GM19372 (cell line): ENCODE data around the gene PRRC2B.
A peak's percentile ranks its signal among the peaks of the same experiment; 100 is the strongest.
"Not testable (repeated sequence)": the region's sequence is repeated elsewhere in the genome, so short reads cannot be mapped to it uniquely, and the experiment has no call there.

Experiments
- ATAC-seq: cut with Tn5 transposase; IDR thresholded peaks from one replicate; pipeline ENCODE4 v1.9.1; 2021; ENCODE audit warnings: mild to moderate bottlenecking, low read depth, moderate library complexity; ENCODE audit not compliant: unreplicated experiment

Gene PRRC2B

GRCh38 chr9:131393622-131394463 is at the start of gene PRRC2B:
TSS of gene PRRC2B (plus strand) at chr9:131394086. CDS start at chr9:131430145, 36,059 bp downstream.
- peak; percentile 66 for ATAC-seq

DNA sequence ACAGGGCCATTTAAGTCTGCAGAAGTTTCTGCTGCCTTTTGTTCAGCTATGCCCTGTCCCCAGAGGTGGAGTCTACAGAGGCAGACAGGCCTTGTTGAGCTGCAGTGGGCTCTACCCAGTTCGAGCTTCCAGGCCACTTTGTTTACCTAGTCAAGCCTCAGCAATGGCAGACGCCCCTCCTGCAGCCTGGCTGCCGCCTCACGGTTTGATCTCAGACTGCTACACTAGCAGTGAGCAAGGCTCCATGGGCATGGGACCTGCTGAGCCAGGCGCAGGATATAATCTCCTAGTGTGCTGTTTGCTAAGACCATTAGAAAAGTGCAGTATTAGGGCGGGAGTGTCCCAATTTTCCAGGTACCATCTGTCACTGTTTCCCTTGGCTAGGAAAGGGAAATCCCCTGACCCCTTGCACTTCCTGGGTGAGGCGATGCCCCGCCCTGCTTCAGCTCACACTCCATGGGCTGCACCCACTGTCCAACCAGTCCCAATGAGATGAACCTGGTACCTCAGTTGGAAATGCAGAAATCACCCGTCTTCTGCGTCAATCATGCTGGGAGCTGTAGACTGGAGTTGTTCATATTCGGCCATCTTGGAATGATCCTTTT is 48.9 kb upstream of the PRRC2B start:
- ATAC-seq: not testable (repeated sequence)

GRCh38 chr9:131346559-131346958 is 47.3 kb upstream of the PRRC2B start:
- no peak for ATAC-seq

DNA sequence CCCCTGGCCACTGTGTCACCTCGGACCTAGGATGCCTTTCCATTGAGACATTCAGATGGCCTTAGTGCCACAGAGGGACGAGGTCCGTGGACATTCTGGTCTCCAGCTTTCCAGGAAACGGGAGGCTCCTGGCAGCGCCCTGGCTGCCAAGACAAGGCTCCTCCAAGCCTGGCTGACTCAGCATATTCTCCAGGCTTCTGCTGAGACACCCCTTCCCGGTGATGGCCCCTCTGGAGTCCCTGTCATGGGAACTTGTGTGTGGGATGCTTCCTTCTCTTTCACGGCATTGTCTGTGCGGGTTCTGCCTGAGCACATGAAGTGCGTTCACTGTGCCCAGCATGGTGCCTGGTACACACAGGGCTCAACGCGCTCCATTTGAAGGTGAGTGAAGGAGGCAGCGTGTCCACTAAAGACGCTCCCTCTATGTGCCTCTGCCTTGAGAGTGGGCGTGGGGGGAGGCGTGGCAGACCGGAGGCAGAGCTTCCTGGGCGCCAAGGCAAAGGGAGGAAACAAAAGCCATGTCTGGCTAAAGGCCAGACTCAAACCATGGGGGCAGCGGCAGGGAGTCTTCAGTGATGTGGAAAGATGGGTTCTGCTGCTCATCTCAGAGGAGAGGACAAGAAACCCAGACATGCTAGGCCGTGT is 46.4 kb upstream of the PRRC2B start:
- ATAC-seq: no peak

DNA sequence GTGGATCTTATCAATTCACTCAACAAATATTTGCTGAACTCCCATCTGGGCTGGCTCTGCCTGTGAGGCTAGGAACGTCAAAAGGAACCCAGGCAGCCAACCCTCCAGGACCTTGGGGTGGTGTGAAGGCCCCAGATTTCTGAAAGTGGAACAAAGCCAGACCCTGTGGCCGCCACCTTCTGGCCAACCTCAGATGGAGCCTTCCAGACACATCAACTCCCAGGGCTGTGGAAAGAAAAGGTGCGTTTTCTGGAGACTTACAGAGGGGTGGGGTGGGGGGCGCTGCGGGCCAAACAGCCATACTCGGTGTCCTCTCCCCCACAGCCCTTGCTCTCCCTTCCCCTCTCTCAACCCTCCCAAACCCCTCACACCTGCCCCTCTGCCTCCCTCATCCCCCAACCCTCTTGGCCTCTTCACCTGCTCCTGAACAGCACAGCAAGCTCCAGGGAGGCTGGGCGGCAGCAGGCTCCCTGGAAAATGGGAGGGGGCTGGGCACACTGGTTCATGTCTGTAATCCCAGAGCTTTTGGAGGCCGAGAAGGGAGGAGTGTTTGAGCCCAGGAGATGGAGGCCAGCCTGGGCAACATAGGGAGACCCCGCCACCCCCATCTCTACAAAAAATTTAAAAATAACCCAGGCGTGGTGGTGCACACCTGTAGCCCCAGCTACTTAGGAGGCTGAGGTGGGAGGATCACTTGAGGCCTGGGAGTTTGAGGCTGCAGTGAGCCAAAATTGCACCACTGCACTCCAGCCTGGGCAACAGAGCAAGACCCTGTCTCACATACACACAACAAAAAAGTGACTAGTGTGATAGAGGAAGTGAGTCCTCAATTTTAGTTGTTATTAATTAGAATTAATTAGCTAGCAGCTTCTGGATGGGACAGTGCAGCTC is 45.0 kb upstream of the PRRC2B start:
- ATAC-seq: no peak

DNA sequence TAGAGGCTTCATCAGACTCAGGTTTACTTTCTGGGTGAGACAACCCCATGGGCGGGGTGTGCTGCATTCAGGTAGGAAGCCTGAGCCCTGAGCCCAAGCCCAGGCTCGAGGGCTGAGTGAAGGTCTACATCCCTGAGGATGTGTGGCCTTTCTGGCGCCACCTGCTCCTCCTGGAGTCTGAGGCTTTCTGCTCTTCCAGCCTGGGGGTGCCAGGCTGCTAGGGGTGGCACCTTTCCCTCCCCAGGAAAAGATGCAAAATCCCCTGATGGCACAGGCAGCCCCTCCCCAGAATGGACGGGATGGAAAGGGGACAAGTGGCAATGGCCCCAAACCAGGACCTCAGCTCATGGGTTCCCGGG is 44.4 kb upstream of the PRRC2B start:
- ATAC-seq: no peak

DNA sequence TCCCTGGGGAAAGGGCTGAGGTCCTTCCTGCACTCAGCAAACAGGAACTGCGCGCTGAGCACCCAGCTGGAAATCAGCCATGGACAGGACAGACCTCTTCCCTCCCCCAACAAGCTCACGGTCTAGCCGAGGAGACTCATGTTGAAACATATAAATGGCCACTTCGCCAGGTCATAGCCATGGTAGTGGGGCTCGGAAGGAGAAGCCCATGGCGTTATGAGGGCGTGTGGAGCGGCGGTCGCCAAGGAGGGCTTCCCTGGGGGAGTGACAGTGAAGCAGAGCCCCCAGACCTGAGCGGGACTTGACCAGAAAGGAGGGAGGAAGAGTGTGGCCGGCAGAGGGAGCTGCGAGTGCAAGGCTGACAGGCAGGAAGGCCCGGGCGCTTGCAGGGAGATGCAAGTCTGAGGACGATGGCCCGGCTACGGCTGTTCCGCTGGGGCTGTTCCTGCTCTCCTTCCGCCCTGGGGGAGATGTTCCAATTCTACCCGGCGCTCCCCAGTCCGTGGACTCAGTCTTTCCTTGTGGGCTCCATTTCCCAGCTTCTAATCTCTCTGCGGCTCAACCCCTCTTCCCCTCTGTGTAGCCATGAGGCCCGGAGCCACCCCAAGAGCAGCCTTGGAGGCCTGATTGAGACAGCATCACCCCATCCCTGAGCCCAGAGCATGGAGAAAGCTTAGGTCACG is 43.9 kb upstream of the PRRC2B start:
- ATAC-seq: no peak

DNA sequence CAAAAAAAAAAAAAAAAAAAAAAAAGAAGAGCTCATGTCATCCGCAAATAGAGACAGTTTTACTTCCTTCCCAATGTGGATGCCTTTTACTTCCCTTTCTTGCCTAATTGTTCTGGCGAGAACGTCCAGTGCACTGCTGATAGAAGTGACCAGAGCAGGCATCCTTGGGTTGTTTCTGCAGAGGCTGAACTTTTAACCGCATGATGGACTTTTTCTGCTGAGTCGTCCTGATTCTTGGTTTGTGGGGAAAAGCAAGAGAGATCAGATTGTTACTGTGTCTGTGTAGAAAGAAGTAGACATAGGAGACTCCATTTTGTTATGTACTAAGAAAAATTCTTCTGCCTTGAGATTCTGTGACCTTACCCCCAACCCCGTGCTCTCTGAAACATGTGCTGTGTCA is 37.4 kb upstream of the PRRC2B start:
- not testable (repeated sequence) for ATAC-seq

GRCh38 chr9:131358556-131358955 is 35.3 kb upstream of the PRRC2B start:
- ATAC-seq: no peak

DNA sequence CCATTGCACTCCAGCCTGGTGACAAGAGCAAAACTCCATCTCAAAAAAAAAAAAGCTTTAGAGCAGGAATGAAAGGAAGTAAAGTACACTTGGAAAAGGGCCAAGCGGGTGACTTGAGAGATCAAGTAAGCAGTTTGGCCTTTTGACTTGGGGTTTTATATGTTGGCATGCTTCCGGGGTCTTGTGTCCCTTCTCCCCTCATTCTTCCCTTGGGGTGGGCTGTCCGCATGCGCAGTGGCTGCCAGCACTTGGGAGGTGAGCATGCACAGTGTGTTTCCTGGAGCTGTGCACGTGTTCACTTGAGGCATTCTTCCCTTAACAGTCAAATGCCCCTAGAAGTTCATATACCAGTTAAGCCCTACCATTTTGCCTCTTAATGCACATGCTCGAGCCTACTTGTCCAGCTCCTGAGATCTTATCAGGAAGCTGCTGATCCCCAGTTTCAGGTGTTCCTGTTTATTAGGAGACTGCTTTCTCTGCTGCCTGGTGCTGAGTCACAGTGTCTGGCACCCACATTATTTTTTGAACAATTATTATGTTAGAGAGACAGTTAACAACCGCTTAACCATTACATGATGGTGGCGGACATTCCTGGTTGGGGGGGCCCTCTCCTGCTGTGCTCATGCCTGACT is 32.6 kb upstream of the PRRC2B start:
- ATAC-seq: no peak

GRCh38 chr9:131365546-131365945 is 28.3 kb upstream of the PRRC2B start:
- ATAC-seq: no peak

- ATAC-seq: no peak
These were observed 27.0 kb upstream of the PRRC2B start for GRCh38 chr9:131366761-131367401.

DNA sequence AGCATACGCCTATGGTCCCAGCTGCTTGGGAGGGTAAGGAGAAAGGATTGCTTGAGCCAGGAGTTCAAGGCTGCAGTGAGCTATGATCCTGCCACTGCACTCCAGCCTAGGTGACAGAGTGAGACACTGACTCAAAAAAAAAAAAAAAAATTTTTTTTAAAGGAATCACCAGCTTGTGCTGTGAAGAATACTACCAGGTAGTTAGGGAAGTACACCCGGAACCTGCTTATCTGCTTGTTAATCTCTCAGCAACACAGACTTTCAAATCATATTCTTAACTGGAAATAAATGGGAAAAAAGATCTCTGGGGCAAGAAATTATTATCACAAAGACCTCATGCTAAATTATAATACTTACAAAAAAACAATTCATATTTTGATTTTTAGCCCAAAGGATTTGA is 26.4 kb upstream of the PRRC2B start:
- ATAC-seq: no peak

GRCh38 chr9:131370638-131371037 is 23.2 kb upstream of the PRRC2B start:
- ATAC-seq: no peak

DNA sequence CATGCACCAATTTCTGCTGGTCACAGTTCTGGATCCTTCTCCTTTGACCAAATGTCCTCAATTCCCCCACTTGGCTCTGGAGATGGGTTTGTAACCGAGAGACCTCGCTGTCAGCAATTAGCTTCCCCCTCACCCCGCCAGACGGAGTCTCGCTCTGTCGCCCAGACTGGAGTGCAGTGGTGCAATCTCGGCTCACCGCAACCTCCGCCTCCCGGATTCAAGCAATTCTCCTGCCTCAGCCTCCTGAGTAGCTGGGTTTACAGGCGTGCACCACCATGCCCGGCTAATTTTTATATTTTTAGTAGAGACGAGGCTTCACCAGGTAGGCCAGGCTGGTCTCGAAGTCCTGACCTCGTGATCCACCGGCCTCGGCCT is 21.3 kb upstream of the PRRC2B start:
- ATAC-seq: not testable (repeated sequence)

DNA sequence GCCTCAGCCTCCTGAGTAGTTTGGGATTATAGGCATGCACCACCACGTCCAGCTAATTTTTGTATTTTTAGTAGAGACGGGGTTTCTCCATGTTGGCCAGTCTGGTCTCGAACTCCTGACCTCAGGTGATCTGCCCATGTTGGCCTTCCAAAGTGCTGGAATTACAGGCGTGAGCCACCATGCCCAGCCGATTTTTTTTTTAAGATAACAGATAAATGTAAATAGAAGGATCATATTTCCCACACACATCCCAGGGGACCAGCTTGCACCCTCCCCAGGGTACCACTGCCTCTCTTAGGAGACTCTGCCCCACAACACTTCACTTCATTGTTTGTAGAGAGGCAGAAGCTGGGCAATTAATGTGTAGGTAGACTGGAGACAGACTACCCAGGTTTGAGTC is 19.2 kb upstream of the PRRC2B start:
- not testable (repeated sequence) for ATAC-seq

DNA sequence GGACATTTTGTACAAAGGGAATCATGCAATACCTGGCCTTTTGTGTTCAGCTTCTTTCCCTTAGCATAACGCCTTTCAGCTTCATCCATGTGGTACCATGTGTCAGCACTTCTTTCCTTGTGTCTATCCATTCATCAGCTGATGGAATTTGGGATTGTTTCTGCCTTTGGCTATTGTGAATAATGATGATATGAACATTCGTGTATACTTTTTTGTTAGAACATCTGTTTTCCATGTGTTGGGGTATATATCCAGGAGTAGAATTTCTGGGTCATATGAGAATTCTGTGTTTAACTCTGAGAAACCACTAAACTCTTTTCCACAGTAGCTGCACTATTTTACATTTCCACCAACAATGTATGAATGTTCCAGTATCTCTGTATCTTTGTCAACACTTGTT is 14.8 kb upstream of the PRRC2B start:
- no peak for ATAC-seq

- ATAC-seq: no peak
These were observed 10.8 kb upstream of the PRRC2B start for GRCh38 chr9:131382850-131383729.
